RCC 7860 (cell line): Measurements from ENCODE around the gene CXCL16.

Source experiments
- DNase-seq: peaks from one replicate; pipeline ENCODE4 v3.0.0-alpha.2; 2015; ENCODE audit warnings: low spot score
- FAIRE-seq: peaks from 2 replicates; lab custom pipeline; 2012; peaks lifted over from hg19 to GRCh38; lab: Jason Lieb, UNC

CXCL16 gene

GRCh38 chr17:4739122-4740024 is at the start of gene CXCL16, which contains the start of gene ZMYND15:
Gene CXCL16, minus strand, starts transcription at chr17:4739928. Its CDS starts 589 bp downstream, at chr17:4739339.
Gene ZMYND15, plus strand, starts transcription at chr17:4739833. Its CDS starts 716 bp downstream, at chr17:4740549.
- DNase-seq (no peak), FAIRE-seq (no peak)

- FAIRE-seq = no peak
- no peak for DNase-seq
Measured at GRCh38 chr17:4788807-4789700, 49.3 kb upstream of the CXCL16 start, which contains the start of gene GLTPD2. Gene GLTPD2, plus strand, starts transcription at chr17:4788964. Its CDS starts 48 bp downstream, at chr17:4789012.

GRCh38 chr17:4788159-4788806 is 48.6 kb upstream of the CXCL16 start:
- no peak for FAIRE-seq
- no peak for DNase-seq

GRCh38 chr17:4786516-4786915 is 46.8 kb upstream of the CXCL16 start:
- FAIRE-seq (no peak), DNase-seq (no peak)

- DNase-seq (no peak), FAIRE-seq (no peak)
Measured at GRCh38 chr17:4786106-4786511, 46.4 kb upstream of the CXCL16 start, which contains the start of gene VMO1. Gene VMO1, minus strand, starts transcription at chr17:4786364. Its CDS starts 12 bp downstream, at chr17:4786352.

- FAIRE-seq (no peak), DNase-seq (no peak)
Measured at GRCh38 chr17:4785311-4786105, 45.8 kb upstream of the CXCL16 start.

GRCh38 chr17:4782652-4783051 is 42.9 kb upstream of the CXCL16 start:
- no peak for FAIRE-seq
- DNase-seq = no peak

- no peak for FAIRE-seq
- DNase-seq = no peak
Measured at GRCh38 chr17:4780325-4780955, 40.7 kb upstream of the CXCL16 start.

GRCh38 chr17:4777969-4778760 is 38.4 kb upstream of the CXCL16 start:
- DNase-seq (no peak), FAIRE-seq (no peak)

GRCh38 chr17:4772235-4772613 is 32.5 kb upstream of the CXCL16 start:
- no peak for FAIRE-seq
- no peak for DNase-seq

- FAIRE-seq (no peak), DNase-seq (peak; percentile 11)
Measured at GRCh38 chr17:4771519-4772234, 31.9 kb upstream of the CXCL16 start, which contains the start of gene TM4SF5. Gene TM4SF5, plus strand, starts transcription at chr17:4771886. Its CDS starts 37 bp downstream, at chr17:4771923.

GRCh38 chr17:4769628-4770027 is 29.9 kb upstream of the CXCL16 start:
- DNase-seq (no peak), FAIRE-seq (no peak)

GRCh38 chr17:4768298-4768697 is 28.6 kb upstream of the CXCL16 start:
- DNase-seq (no peak), FAIRE-seq (no peak)

GRCh38 chr17:4766723-4767122 is 27.0 kb upstream of the CXCL16 start:
- FAIRE-seq (no peak), DNase-seq (no peak)

GRCh38 chr17:4766201-4766600 is 26.5 kb upstream of the CXCL16 start:
- no peak for FAIRE-seq
- no peak for DNase-seq

- FAIRE-seq = no peak
- DNase-seq = no peak
Measured at GRCh38 chr17:4764595-4764994, 24.9 kb upstream of the CXCL16 start.

- DNase-seq (no peak), FAIRE-seq (no peak)
Measured at GRCh38 chr17:4759776-4760236, 20.1 kb upstream of the CXCL16 start.

GRCh38 chr17:4753392-4753791 is 13.7 kb upstream of the CXCL16 start:
- DNase-seq (no peak), FAIRE-seq (no peak)
